NCI-H2196 treated with DMSO at 0.1 percent for 48 hours (cell line): Measurements from ENCODE around the gene OR6C68.
"Not testable (repeated sequence)": the region's sequence is repeated elsewhere in the genome, so short reads cannot be mapped to it uniquely, and the experiment has no call there.

Experiments
- DNase-seq: peaks from one replicate; lab custom pipeline; 2025; ENCODE audit not compliant: unreplicated experiment; lab: John Stamatoyannopoulos, UW

Gene OR6C68

DNA sequence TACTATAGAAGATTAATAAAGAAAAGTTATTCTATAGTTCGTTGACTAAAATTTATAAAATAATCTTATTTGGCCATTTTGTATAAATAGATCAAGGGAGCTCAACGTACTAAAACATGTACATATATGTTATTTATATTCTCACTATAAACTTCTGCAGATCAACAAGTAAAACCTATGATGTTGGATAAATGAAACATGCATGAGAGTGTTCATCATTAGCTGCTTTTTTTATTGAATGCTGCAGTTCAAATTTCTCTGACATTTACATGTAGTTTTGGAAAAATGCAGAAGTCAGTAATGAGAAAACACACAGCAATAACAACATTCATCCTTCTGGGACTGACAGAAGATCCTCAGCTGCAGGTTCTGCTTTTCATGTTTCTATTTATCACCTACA is at the start of gene OR6C68:
OR6C68 (plus strand) TSS at position 301 of the 400 bp plus-strand sequence; CDS start at position 301, 0 bp downstream.
- DNase-seq = no peak

GRCh38 chr12:55443776-55444175 is 48.4 kb upstream of the OR6C68 start, which contains the start of gene OR6C2:
Gene OR6C2, plus strand, starts transcription at chr12:55444076. Its CDS starts 8,138 bp downstream, at chr12:55452214.
- DNase-seq = no peak

DNA sequence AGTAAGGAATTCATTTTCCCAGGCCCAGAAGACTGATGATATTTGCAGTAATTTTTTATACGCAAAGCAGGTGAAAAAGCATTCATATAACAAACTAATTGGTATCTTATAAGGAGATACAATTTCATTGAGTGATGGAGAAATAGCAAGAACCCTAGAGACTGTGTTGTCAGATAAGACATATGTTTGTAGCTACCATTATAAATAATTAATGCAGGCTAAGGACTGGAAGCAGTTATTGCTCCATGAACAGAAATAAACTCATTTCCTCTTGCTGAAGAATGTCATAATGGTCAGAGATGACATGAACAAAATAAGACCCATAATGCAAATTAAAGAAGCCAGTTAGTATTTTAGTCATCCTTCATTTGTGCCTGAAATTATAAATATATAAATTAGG is 46.8 kb upstream of the OR6C68 start:
- no peak for DNase-seq

GRCh38 chr12:55446326-55446725 is 45.9 kb upstream of the OR6C68 start:
- no peak for DNase-seq

DNA sequence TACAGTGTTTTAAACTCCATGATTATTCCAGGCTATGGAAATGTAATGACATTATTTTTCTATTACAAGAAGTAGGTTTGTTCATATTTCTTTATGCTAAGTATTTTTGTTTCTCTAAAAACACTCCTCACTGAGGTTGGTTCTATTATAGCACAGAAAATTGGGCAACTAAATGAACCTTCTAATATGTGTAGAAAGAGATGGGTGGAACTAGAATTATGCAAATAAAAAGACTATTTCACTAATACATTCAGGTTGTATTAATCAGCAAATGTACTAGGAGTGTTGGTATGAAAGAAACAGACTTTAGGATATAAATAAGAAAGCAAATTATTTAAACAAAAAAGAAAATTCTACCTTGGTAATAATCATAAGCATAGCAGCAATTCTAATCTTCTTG is 43.4 kb upstream of the OR6C68 start:
- no peak for DNase-seq

- DNase-seq = not testable (repeated sequence)
Observed at GRCh38 chr12:55464926-55465325, 27.3 kb upstream of the OR6C68 start.

DNA sequence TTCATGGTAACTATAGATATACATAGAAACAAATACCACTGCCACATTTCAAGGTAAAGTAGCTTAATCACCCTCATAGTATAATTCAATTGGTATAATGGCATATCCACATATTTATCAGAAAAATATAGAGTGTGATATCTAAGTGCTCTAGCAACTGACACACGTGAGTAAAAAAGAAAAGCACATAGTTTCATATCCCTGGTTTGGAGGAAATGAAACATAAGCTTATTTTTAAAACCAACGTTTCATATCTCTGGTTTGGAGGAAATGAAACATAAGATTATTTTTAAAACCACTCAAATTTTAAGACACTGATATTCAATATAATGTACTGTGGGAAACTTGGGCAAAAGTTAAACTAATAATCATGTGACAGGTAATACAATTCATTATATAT is 24.3 kb upstream of the OR6C68 start:
- DNase-seq = no peak

GRCh38 chr12:55469291-55469690 is 22.9 kb upstream of the OR6C68 start:
- DNase-seq = no peak

DNA sequence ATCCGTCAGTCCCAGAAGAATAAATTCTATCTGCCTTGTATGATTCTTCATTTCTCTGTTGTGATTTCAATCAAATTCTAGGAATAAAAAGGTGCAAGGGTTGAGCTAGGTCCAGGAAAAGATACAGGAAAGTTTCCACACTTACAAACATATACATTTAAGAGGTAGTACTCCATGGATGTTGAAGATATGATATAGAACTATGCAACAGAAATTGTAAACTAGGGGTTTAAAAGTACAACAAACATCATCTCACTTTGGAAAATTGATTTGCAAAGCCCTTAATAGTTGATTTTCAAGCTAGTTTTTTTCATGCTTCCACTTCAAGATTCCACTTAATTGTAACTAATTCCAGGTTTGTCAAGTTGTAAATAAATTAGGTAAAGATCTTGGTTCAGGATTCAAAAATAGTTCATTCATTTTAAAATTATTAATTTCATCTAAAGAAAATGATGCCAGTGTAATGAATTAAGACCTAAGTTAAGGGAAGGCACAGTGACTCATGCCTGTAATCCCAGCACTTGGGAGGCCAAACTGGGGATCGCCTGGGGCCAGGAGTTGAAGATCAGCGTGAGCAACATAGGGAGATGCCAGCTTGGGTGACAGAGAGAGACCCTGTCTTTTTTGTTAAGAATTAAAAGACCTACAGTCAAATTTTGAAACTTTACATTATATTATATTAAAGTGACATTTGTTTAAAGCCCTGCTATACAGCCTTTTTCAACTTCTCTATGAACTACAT is 21.9 kb upstream of the OR6C68 start, which contains the start of gene OR6C70:
OR6C70 (minus strand) TSS at position 51 of the 742 bp plus-strand sequence; CDS start at position 51, 0 bp downstream.
- DNase-seq = no peak

- DNase-seq = no peak
Observed at GRCh38 chr12:55472264-55472663, 19.9 kb upstream of the OR6C68 start.

DNA sequence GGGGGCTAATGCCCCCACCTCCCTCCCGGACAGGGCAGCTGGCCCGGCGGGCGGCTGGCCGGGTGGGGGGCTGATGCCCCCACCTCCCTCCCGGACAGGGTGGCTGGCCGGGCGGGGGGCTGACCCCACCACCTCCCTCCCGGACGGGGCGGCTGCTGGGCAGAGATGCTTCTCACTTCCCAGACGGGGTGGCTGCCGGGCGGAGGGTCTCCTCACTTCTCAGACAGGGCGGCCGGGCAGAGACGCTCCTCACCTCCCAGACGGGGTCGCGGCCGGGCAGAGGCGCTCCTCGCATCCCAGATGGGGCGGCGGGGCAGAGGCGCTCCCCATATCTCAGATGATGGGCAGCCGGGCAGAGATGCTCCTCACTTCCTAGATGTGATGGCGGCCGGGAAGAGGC is 13.0 kb upstream of the OR6C68 start:
- DNase-seq = not testable (repeated sequence)

DNA sequence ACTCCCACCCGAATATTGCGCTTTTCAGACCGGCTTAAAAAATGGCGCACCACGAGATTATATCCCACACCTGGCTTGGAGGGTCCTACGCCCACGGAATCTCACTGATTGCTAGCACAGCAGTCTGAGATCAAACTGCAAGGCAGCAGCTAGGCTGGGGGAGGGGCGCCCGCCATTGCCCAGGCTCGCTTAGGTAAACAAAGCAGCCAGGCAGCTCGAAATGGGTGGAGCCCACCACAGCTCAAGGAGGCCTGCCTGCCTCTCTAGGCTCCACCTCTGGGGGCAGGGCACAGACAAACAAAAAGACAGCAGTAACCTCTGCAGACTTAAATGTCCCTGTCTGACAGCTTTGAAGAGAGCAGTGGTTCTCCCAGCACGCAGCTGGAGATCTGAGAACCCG is 7.9 kb upstream of the OR6C68 start:
- not testable (repeated sequence) for DNase-seq

GRCh38 chr12:55495490-55495889 is 3.3 kb downstream of the OR6C68 start:
- no peak for DNase-seq

DNA sequence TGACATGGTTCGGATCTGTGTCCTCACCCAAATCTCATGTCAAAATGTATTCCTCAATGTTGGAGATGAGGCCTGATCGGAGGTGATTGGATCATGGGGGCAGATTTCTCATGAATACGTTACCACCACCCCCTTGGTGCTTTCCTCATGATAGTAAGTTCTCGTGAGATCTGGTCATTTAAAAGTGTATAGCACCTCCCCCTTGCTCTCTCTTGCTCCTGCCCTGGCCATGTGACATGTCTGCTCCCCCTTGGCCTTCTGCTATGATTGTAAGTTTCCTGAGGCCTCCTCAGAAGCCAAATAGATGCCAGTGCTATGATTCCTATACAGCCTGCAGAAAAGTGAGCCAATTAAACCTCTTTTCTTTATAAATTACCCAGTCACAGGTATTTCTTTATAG is 7.1 kb downstream of the OR6C68 start:
- no peak for DNase-seq

DNA sequence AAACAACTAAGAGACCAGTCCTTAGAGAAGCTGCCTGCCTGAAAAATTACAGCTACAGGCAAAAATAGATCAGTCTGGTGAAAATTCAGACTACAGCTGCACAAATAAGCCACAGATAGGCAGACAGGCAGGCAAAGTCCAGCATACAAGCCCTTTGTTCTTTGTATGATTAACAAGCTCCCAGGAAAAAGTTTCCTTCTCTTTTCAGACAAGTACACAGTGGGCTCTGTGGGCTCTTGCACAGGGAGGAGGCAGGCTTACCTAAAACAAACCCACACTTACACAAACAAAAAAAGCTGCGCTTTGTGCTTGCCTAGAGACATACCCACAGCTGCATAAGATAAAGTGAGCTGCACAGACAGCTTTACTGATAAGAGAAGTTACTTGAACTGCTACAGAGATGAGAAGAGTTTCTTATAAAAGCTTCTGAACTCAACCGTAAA is 7.7 kb downstream of the OR6C68 start:
- no peak for DNase-seq

DNA sequence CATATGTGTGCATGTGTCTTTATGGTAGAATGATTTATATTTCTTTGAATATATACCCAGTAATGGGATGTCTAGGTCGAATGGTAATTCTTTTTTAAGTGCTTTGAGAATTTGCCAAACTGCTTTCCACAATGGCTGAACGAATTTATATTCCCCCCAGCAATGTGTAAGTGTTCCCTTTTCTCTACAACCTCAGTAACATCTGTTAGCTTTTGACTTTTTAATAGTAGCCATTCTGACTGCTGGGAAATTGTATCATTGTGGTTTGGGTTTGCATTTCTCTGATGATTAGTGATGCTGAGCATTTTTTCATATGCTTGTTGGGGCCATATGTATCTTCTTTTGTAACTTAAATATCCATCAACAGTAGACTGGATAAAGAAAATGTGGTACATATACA is 9.4 kb downstream of the OR6C68 start:
- no peak for DNase-seq

DNA sequence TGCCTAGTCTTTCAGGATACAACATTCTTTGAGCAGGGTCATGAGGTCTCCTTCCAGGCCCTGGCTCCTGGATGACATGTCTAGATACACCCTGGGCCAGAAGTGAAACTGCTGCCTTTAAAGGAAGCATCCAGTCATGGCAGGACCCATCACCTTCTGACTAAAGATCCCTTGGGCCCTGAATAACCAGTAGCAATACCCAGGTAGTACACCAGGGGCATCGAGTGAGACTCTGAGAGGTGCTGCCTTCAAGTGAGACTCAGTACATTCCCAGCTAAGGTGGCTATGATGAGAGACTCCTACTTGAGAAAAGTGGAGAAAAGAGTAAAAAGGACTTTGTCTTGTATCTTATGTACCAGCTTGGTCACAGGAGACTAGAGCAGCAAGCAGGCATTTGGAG is 23.5 kb downstream of the OR6C68 start:
- DNase-seq = no peak

GRCh38 chr12:55516391-55516790 is 24.2 kb downstream of the OR6C68 start:
- DNase-seq = no peak
